Transverse colon (tissue), 4 donors: ENCODE results near the gene HSD17B8. TPM values are rescaled to one million over a fixed set of nuclear protein-coding genes. Genes with fewer than 3 reads are reported as not detected.

Experiments used
- DNase-seq: peaks from one replicate; pipeline ENCODE4 v3.0.0-alpha.2; 2019
- H3K27ac ChIP-seq, 4 donors: fragments of 200-600 bp; sonication (generic); 2 replicates each; pipeline ENCODE4 v1.5.1; 2016 to 2018; ENCODE audit warnings: inconsistent platforms in 4 of 4
- H3K27me3 ChIP-seq: fragments of 200-600 bp; sonication (generic); 2 replicates; pipeline ENCODE4 v1.5.1; 2017; ENCODE audit warnings: inconsistent platforms
- H3K36me3 ChIP-seq, 4 donors: fragments of 200-600 bp; sonication (generic); 2 replicates each; pipeline ENCODE4 v1.5.1; 2017 to 2019; ENCODE audit warnings: inconsistent platforms in 4 of 4
- H3K4me1 ChIP-seq, 4 donors: fragments of 200-600 bp; sonication (generic); 2 replicates each; pipeline ENCODE4 v1.5.1; 2017 to 2020; ENCODE audit warnings: inconsistent platforms in 4 of 4
- H3K4me3 ChIP-seq, 4 donors: fragments of 200-600 bp; sonication (generic); 1 replicate in 1 of 4; 2 replicates in 3 of 4; pipeline versions ENCODE4 v1.5.1 to v1.6.1; 2017 to 2019; ENCODE audit warnings: inconsistent platforms in 4 of 4
- H3K9me3 ChIP-seq, 2 donors: fragments of 200-600 bp; sonication (generic); 2 replicates each; pipeline ENCODE4 v1.5.1; 2017 to 2019; ENCODE audit warnings: inconsistent platforms in 2 of 2
- CTCF ChIP-seq, 5 experiments: fragments of 200-600 bp in 3 of 5; fragments of 450-650 bp in 2 of 5; sonication (generic) in 3 of 5; IDR thresholded peaks; 1 replicate in 2 of 5; 2 replicates in 3 of 5; pipeline ENCODE4 v1.5.1; 2016 to 2017; ENCODE audit warnings: antibody characterized with exemption in 5 of 5, inconsistent platforms in 3 of 5, mild to moderate bottlenecking in 2 of 5, moderate library complexity in 1 of 5
- EP300 ChIP-seq: sonication (generic); formaldehyde crosslinking; IDR thresholded peaks from one replicate; pipeline ENCODE4 v1.6.1; 2017; ENCODE audit warnings: antibody characterized with exemption, low read depth
- POLR2A ChIP-seq: fragments of 450-650 bp; IDR thresholded peaks from one replicate; pipeline ENCODE4 v1.6.1; 2016; ENCODE audit warnings: antibody characterized with exemption, mild to moderate bottlenecking, moderate library complexity
- POLR2AphosphoS5 ChIP-seq, 3 donors: sonication (generic); formaldehyde crosslinking; IDR thresholded peaks; one replicate each; pipeline ENCODE4 v1.6.1; 2016; ENCODE audit warnings: antibody characterized with exemption in 3 of 3
- WGBS, 2 donors: methylation state at CpG; one replicate each; pipeline ENCODE4 v1.1.5; 2018; ENCODE audit warnings: low coverage in 1 of 2; 5-methylcytosine and 5-hydroxymethylcytosine counted together
- in situ Hi-C, 4 donors: fragments of 200-750 bp; cut with MboI; loops; one replicate each; pipeline versions ENCODE4 v1.15.0 to v1.15.1; 2017; ENCODE audit warnings: low sequenced_read_pairs in 3 of 4, low pct_ligation_motif_present in 1 of 4, low pct_unique_long_range_greater_than_20kb in 1 of 4
- intact Hi-C: fragments of 100-400 bp; cut with DNase I; formaldehyde crosslinking; loops from one replicate; pipeline ENCODE4 v1.15.1; 2023; ENCODE audit warnings: low total_unique reads
- total RNA-seq, 4 donors: library from RNA; depleted of rRNA; stranded (reverse); fragments of >200 nt; gene quantifications; one replicate each; pipeline ENCODE4 v1.1.0, GENCODE V29; 2016

HSD17B8 gene
- total RNA-seq, 4 donors from 2014 or later = 34.3 to 65.7 (median 43.1) TPM

GRCh38 chr6:33203443-33204164 lies 851 bp upstream of the HSD17B8 start:
- peaks cover 0 to 6% (median 1%) of the 10 kb centered on the region in 4 donors for H3K36me3 ChIP-seq
- H3K27ac ChIP-seq = peak overlapping the region in 3 of 4 donors; percentile 77 to 88 (median 83)
- no peaks in the 10 kb centered on the region for H3K9me3 ChIP-seq
- WGBS, 2 donors = 80 to 81% methylated on average over 1 to 7 of the region's 7 CpGs
- intact Hi-C loops (no loop called here), in situ Hi-C loops (no loop called here)
- H3K27me3 ChIP-seq = no peaks in the 10 kb centered on the region
- H3K4me1 ChIP-seq = peaks cover 28 to 58% (median 47%) of the 10 kb centered on the region in 4 donors
- DNase-seq = no peak
- TF ChIP-seq CTCF (IDR thresholded peaks at IDR 0.05) (no peak), EP300 (no peak), POLR2A (no peak), POLR2AphosphoS5 (IDR thresholded peaks at IDR 0.05) (no peak)
- peak overlapping the region in 1 of 4 donors; percentile 83 for H3K4me3 ChIP-seq

GRCh38 chr6:33204165-33204414 lies 365 bp upstream of the HSD17B8 start:
- H3K27ac ChIP-seq = peak overlapping the region; percentile 76 to 88 (median 80)
- in situ Hi-C loops = no loop called here
- H3K4me3 ChIP-seq = peak overlapping the region in 3 of 4 donors; percentile 58 to 83 (median 75)
- H3K36me3 ChIP-seq = peaks cover 0 to 6% (median 1%) of the 10 kb centered on the region in 4 donors
- 0 to 3% methylated on average over 3 to 4 of the region's 4 CpGs for WGBS, 2 donors
- TF ChIP-seq EP300 (no peak), POLR2A (no peak), CTCF (IDR thresholded peaks at IDR 0.05) (no peak), POLR2AphosphoS5 (IDR thresholded peaks at IDR 0.05) (no peak)
- H3K9me3 ChIP-seq = no peaks in the 10 kb centered on the region
- intact Hi-C loops = no loop called here
- H3K27me3 ChIP-seq = no peaks in the 10 kb centered on the region
- no peak for DNase-seq
- peaks cover 25 to 60% (median 48%) of the 10 kb centered on the region in 4 donors for H3K4me1 ChIP-seq

GRCh38 chr6:33205191-33206026 lies 954 bp downstream of the HSD17B8 start:
- no peak for DNase-seq
- 47 to 81% methylated on average over 6 to 17 of the region's 17 CpGs for WGBS, 2 donors
- intact Hi-C loops (no loop called here), in situ Hi-C loops (no loop called here)
- TF ChIP-seq POLR2AphosphoS5 (IDR thresholded peaks at IDR 0.05) (no peak), POLR2A (no peak), CTCF (IDR thresholded peaks at IDR 0.05) (no peak), EP300 (no peak)
- Histone ChIP-seq H3K4me1 (peaks cover 21 to 57% (median 43%) of the 10 kb centered on the region in 4 donors), H3K36me3 (peaks cover 0 to 14% (median 1%) of the 10 kb centered on the region in 4 donors), H3K4me3 (peak overlapping the region; percentile 24 to 83 (median 66)), H3K27me3 (no peaks in the 10 kb centered on the region), H3K9me3 (no peaks in the 10 kb centered on the region), H3K27ac (peak overlapping the region; percentile 76 to 88 (median 80))

- Histone ChIP-seq H3K36me3 (peaks cover 0 to 17% (median 1%) of the 10 kb centered on the region in 4 donors), H3K27ac (no peak overlapping the region), H3K4me3 (no peak overlapping the region), H3K4me1 (peaks cover 21 to 56% (median 43%) of the 10 kb centered on the region in 4 donors), H3K27me3 (no peaks in the 10 kb centered on the region), H3K9me3 (no peaks in the 10 kb centered on the region)
- TF ChIP-seq POLR2A (no peak), CTCF (IDR thresholded peaks at IDR 0.05) (no peak), POLR2AphosphoS5 (IDR thresholded peaks at IDR 0.05) (no peak), EP300 (no peak)
- 84 to 88% methylated on average over 2 to 3 of the region's 3 CpGs for WGBS, 2 donors
- in situ Hi-C loops = no loop called here
- intact Hi-C loops = no loop called here
- DNase-seq = no peak
These were observed 1.8 kb downstream of the HSD17B8 start for GRCh38 chr6:33206027-33206863.
